Measurements from ENCODE around the gene LIPI. TPM values are rescaled to one million over a fixed set of nuclear protein-coding genes. Genes with fewer than 3 reads are reported as not detected.
A peak's percentile ranks its signal among the peaks of the same experiment; 100 is the strongest.

Gene LIPI
- total RNA-seq (not detected), polyA plus RNA-seq (ENCODE audit: insufficient read length in 2 of 2) (under 1 TPM; 0.18 to 0.25 TPM)
- long read RNA-seq, donor 1, partial matches to known transcripts, result 8 of 8 reads
- long read RNA-seq, donor 1, other reads (novel, unspliced or antisense), result 0 of 8 reads
- long read RNA-seq, donor 2, partial matches to known transcripts, result 8 of 8 reads
- long read RNA-seq, donor 2, other reads (novel, unspliced or antisense), result 0 of 8 reads
- long read RNA-seq, donor 3, result 0 reads
- long read RNA-seq, donor 4, partial matches to known transcripts, result 18 of 18 reads
- long read RNA-seq, donor 4, other reads (novel, unspliced or antisense), result 0 of 18 reads

DNA sequence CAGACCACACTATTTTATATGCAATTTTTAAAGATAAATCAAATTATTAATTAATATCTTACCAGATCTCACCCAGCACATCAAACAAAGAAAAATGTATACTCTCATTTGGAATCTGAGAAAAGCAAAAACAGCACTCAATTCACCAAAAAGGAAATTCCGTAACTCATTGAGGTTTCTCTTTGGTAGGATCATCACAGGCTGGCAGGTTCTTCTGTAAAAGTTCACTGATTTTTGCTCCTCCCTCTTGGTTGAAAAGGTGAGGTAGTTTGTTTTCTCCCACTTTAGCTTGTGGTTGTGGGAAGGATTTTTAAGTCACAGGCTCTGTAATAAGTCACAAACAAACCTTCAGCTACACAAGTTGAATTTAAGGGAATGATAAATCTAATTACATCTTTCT is at the start of gene LIPI:
Gene LIPI, minus strand, starts transcription at position 218 of the 400 bp plus-strand sequence. Its CDS starts 110 bp downstream, at position 108.
- no peak for DNase-seq (ENCODE audit: low read depth in 4 of 6, low spot score in 6 of 6)
- Histone ChIP-seq H3K9me3 (ENCODE audit: control insufficient read depth, insufficient read depth, low read length) (no peaks in the 10 kb centered on the region), H3K4me1 (ENCODE audit: control insufficient read depth, insufficient read depth, low read length) (no peaks in the 10 kb centered on the region), H3K36me3 (ENCODE audit: control insufficient read depth, insufficient read depth, low read length) (no peaks in the 10 kb centered on the region), H3K4me3 (ENCODE audit: low read depth, low read length) (no peak within 1 kb of the TSS), H3K27ac (ENCODE audit: low read depth, low read length) (no peak within 1 kb of the TSS), H3K27me3 (ENCODE audit: control insufficient read depth, insufficient read depth, low read length) (no peaks in the 10 kb centered on the region)
- WGBS (ENCODE audit: insufficient coverage), result no CpG with 5 or more reads among the region's 1 CpG

DNA sequence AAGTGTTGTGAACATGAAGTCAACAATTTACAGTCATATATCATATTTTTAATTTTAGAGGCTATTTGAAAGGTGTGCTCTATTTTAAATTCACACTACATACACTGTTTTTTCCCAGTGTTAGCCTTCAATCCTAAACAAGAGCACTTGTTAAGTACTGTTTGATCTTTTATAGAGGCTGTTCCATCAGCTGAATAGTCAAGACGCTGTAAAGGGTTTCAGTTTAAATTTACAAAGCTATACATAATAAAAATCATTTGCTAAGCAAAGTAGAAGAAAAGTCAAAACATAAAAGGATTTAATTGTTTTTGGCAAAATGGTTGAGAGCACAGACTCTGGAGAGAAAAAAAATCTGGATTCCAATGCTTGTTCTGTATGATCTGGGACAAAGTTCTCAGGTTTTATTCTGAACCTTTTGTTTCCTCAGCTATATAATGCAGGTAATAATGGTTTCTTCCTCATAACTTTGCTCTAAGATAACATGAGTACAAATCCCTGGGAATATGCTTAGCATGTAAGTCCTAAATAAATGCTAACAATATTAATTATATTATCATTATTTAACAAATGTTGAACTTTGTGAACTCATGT is 49.5 kb upstream of the LIPI start:
- Histone ChIP-seq H3K4me3 (ENCODE audit: low read depth, low read length) (no peak overlapping the region), H3K27ac (ENCODE audit: low read depth, low read length) (no peak overlapping the region), H3K4me1 (ENCODE audit: control insufficient read depth, insufficient read depth, low read length) (no peaks in the 10 kb centered on the region), H3K36me3 (ENCODE audit: control insufficient read depth, insufficient read depth, low read length) (no peaks in the 10 kb centered on the region), H3K27me3 (ENCODE audit: control insufficient read depth, insufficient read depth, low read length) (no peaks in the 10 kb centered on the region), H3K9me3 (ENCODE audit: control insufficient read depth, insufficient read depth, low read length) (no peaks in the 10 kb centered on the region)
- no peak for DNase-seq (ENCODE audit: low read depth in 4 of 6, low spot score in 6 of 6)
- no CpG with 5 or more reads among the region's 1 CpG for WGBS (ENCODE audit: insufficient coverage)

DNA sequence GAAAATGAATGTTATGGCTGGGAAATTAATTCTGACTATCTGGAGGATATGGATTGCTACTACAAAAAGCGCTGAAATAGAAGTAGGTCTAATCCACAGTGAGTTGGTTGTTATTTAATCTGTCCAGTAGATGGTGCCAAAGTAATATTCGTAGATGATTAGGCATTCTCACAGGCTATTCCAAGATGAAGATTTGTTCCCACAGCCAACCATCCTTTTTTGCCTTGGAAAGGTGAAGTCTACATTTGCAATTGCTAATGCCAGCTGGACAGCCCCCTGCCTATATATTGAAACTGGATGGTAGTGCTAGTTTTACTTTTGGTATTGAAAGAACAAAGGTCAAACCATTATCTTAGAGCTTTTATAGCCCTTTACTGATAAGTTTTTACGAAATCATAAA is 49.0 kb upstream of the LIPI start:
- H3K27me3 ChIP-seq (ENCODE audit: control insufficient read depth, insufficient read depth, low read length), result no peaks in the 10 kb centered on the region
- no peak overlapping the region for H3K27ac ChIP-seq (ENCODE audit: low read depth, low read length)
- H3K9me3 ChIP-seq (ENCODE audit: control insufficient read depth, insufficient read depth, low read length), result no peaks in the 10 kb centered on the region
- no peak overlapping the region for H3K4me3 ChIP-seq (ENCODE audit: low read depth, low read length)
- H3K4me1 ChIP-seq (ENCODE audit: control insufficient read depth, insufficient read depth, low read length), result no peaks in the 10 kb centered on the region
- H3K36me3 ChIP-seq (ENCODE audit: control insufficient read depth, insufficient read depth, low read length), result no peaks in the 10 kb centered on the region
- no CpG with 5 or more reads among the region's 3 CpGs for WGBS (ENCODE audit: insufficient coverage)
- DNase-seq (ENCODE audit: low read depth in 4 of 6, low spot score in 6 of 6), result peak; percentile 40 to 94 (median 54)

DNA sequence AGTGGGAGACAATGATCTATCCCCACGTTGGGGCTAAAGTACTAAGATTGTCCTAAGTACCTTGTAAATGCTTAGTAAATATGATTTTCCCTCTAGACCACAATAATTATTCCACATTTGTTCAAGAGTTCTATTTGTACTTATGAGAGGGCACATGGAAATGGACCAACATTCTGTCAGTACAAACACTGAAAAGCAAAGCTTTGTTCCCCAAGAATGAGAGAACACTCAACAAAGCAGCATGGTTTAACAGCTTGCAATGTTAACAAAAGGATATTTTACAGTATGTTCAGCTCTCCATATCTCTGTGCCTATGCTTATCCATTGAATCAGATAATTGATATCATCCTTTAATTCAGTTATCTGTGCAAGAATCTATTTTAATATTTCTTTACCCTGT is 40.6 kb upstream of the LIPI start:
- H3K36me3 ChIP-seq (ENCODE audit: control insufficient read depth, insufficient read depth, low read length), result no peaks in the 10 kb centered on the region
- WGBS (ENCODE audit: insufficient coverage), result no CpG with 5 or more reads among the region's 1 CpG
- no peak overlapping the region for H3K27ac ChIP-seq (ENCODE audit: low read depth, low read length)
- no peak overlapping the region for H3K4me3 ChIP-seq (ENCODE audit: low read depth, low read length)
- no peaks in the 10 kb centered on the region for H3K27me3 ChIP-seq (ENCODE audit: control insufficient read depth, insufficient read depth, low read length)
- no peaks in the 10 kb centered on the region for H3K9me3 ChIP-seq (ENCODE audit: control insufficient read depth, insufficient read depth, low read length)
- H3K4me1 ChIP-seq (ENCODE audit: control insufficient read depth, insufficient read depth, low read length), result no peaks in the 10 kb centered on the region
- DNase-seq (ENCODE audit: low read depth in 4 of 6, low spot score in 6 of 6), result peak in 1 of 6 donors; percentile 21

DNA sequence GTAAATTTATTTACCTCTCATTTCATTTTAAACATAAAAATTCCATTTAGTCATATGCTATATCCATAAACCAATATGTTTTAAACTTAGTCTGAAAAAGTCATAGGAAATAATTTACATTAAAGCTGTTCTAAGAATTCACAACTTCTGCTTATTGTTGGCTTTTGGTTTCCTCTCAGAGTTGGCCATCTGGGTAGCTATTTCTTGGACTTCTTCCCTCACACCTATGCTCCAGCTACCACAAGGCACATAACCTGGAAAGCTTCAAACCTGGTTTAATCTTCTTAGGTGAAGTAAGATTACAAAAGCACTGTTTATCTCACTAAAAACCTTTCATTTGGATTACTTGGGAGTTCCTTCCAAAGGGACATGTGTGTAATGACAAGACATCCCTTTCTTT is 35.0 kb upstream of the LIPI start:
- Histone ChIP-seq H3K4me1 (ENCODE audit: control insufficient read depth, insufficient read depth, low read length) (no peaks in the 10 kb centered on the region), H3K4me3 (ENCODE audit: low read depth, low read length) (no peak overlapping the region), H3K27ac (ENCODE audit: low read depth, low read length) (no peak overlapping the region), H3K27me3 (ENCODE audit: control insufficient read depth, insufficient read depth, low read length) (no peaks in the 10 kb centered on the region), H3K36me3 (ENCODE audit: control insufficient read depth, insufficient read depth, low read length) (no peaks in the 10 kb centered on the region), H3K9me3 (ENCODE audit: control insufficient read depth, insufficient read depth, low read length) (no peaks in the 10 kb centered on the region)
- no peak for DNase-seq (ENCODE audit: low read depth in 4 of 6, low spot score in 6 of 6)

DNA sequence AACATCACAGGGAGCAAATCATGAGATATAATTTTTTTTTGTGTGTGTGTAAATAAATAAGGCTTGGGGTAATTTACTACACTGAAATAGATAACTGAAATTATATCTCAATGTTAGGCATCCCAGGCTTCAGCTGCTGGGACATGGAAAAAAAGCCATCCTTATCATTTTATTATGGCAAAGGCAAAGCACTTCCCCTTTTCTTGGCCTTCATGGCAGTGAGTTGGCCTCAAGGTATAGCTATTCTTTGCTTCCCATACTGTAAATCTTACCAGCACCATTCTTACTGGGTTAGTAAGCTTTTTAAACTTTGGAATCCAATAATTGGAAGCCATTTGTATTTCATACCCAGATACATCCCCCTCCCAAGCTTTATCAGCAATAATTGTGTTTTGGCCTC is 34.2 kb upstream of the LIPI start:
- Histone ChIP-seq H3K27ac (ENCODE audit: low read depth, low read length) (no peak overlapping the region), H3K9me3 (ENCODE audit: control insufficient read depth, insufficient read depth, low read length) (no peaks in the 10 kb centered on the region), H3K27me3 (ENCODE audit: control insufficient read depth, insufficient read depth, low read length) (no peaks in the 10 kb centered on the region), H3K4me1 (ENCODE audit: control insufficient read depth, insufficient read depth, low read length) (no peaks in the 10 kb centered on the region), H3K36me3 (ENCODE audit: control insufficient read depth, insufficient read depth, low read length) (no peaks in the 10 kb centered on the region), H3K4me3 (ENCODE audit: low read depth, low read length) (no peak overlapping the region)
- no peak for DNase-seq (ENCODE audit: low read depth in 4 of 6, low spot score in 6 of 6)

DNA sequence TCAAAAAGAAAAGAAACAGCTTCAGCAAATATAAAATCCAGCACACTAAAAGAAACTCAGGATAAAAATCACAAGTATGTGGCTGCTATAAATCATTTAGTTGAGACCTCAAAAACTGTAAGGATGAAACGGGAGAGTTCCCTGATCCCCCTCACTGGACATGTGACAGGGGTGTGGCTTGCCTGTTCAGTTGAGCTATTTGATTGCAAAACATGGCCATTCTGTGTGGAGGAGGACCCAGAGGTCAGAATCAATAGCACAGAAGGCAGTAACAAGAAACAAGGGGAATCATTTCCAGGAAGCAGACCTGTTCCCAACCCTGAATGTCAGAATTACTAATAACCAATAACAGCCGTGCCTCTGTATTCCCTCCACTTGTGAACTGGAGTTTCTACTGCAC is 33.1 kb upstream of the LIPI start:
- Histone ChIP-seq H3K27me3 (ENCODE audit: control insufficient read depth, insufficient read depth, low read length) (no peaks in the 10 kb centered on the region), H3K27ac (ENCODE audit: low read depth, low read length) (no peak overlapping the region), H3K4me3 (ENCODE audit: low read depth, low read length) (no peak overlapping the region), H3K9me3 (ENCODE audit: control insufficient read depth, insufficient read depth, low read length) (no peaks in the 10 kb centered on the region), H3K36me3 (ENCODE audit: control insufficient read depth, insufficient read depth, low read length) (no peaks in the 10 kb centered on the region), H3K4me1 (ENCODE audit: control insufficient read depth, insufficient read depth, low read length) (no peaks in the 10 kb centered on the region)
- WGBS (ENCODE audit: insufficient coverage), result 0% methylated on average over 1 of the region's 2 CpGs
- no peak for DNase-seq (ENCODE audit: low read depth in 4 of 6, low spot score in 6 of 6)

DNA sequence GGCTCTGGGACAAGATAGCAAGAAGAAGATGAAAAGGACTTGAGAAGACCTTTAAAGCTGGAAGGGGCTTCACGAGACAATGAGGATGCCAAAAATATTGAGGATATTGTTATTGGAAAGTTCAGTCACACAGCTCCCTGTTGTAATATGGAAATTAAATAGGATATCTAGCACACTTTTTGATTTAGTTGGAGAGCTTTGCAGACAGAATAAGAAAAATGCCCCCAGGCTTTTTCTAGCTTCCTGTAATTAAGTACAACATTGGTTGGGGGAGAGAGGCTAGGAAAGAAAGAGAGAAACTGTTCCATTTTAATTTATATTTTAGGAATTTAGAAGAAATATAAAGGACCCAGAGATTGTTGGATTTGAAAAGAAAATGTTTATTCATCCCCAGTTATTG is 32.7 kb upstream of the LIPI start:
- 100% methylated on average over 1 of the region's 1 CpG for WGBS (ENCODE audit: insufficient coverage)
- DNase-seq (ENCODE audit: low read depth in 4 of 6, low spot score in 6 of 6), result no peak
- no peaks in the 10 kb centered on the region for H3K9me3 ChIP-seq (ENCODE audit: control insufficient read depth, insufficient read depth, low read length)
- H3K4me3 ChIP-seq (ENCODE audit: low read depth, low read length), result no peak overlapping the region
- no peak overlapping the region for H3K27ac ChIP-seq (ENCODE audit: low read depth, low read length)
- no peaks in the 10 kb centered on the region for H3K4me1 ChIP-seq (ENCODE audit: control insufficient read depth, insufficient read depth, low read length)
- no peaks in the 10 kb centered on the region for H3K27me3 ChIP-seq (ENCODE audit: control insufficient read depth, insufficient read depth, low read length)
- no peaks in the 10 kb centered on the region for H3K36me3 ChIP-seq (ENCODE audit: control insufficient read depth, insufficient read depth, low read length)

DNA sequence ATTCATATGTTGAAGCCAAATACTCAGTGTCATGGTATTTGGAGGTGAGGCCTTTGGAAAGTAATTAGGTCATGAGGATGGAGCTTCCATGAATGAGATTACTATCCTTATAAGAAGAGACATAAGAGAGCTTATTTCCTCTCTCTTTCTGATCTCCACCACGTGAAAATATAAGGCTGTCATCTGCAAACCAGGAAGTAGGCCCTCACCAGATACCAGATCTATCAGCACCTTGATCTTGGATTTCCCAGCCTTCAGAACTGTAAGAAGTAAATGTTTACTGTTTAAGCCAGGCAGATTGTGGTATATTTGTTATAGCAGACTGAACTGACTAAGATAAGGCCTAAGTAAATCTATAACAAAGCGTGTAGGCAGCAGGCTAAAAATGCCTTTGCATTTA is 30.5 kb upstream of the LIPI start:
- Histone ChIP-seq H3K9me3 (ENCODE audit: control insufficient read depth, insufficient read depth, low read length) (no peaks in the 10 kb centered on the region), H3K4me3 (ENCODE audit: low read depth, low read length) (no peak overlapping the region), H3K36me3 (ENCODE audit: control insufficient read depth, insufficient read depth, low read length) (no peaks in the 10 kb centered on the region), H3K27me3 (ENCODE audit: control insufficient read depth, insufficient read depth, low read length) (no peaks in the 10 kb centered on the region), H3K4me1 (ENCODE audit: control insufficient read depth, insufficient read depth, low read length) (no peaks in the 10 kb centered on the region), H3K27ac (ENCODE audit: low read depth, low read length) (no peak overlapping the region)
- no CpG with 5 or more reads among the region's 2 CpGs for WGBS (ENCODE audit: insufficient coverage)
- no peak for DNase-seq (ENCODE audit: low read depth in 4 of 6, low spot score in 6 of 6)

DNA sequence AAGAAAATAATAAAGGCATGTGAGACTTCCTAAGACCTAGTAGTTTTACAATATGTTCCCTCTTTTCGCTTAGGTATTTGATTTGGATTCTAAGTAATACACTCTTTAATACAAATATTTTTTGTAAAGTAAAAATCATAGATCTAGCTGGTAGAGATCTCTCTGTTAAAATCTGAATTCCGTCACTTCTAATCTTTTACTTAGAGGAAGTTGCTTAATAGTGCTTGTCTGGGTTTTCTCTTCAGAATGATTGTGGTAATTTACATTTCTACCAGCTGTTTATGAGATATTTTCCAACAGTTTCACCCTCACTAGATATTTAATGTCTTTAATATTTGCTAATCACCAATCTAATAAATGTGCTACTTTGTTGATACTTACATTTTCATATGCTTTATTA is 28.5 kb upstream of the LIPI start:
- H3K4me3 ChIP-seq (ENCODE audit: low read depth, low read length), result no peak overlapping the region
- H3K36me3 ChIP-seq (ENCODE audit: control insufficient read depth, insufficient read depth, low read length), result no peaks in the 10 kb centered on the region
- no peaks in the 10 kb centered on the region for H3K27me3 ChIP-seq (ENCODE audit: control insufficient read depth, insufficient read depth, low read length)
- H3K9me3 ChIP-seq (ENCODE audit: control insufficient read depth, insufficient read depth, low read length), result no peaks in the 10 kb centered on the region
- WGBS (ENCODE audit: insufficient coverage), result no CpG with 5 or more reads among the region's 2 CpGs
- no peak overlapping the region for H3K27ac ChIP-seq (ENCODE audit: low read depth, low read length)
- H3K4me1 ChIP-seq (ENCODE audit: control insufficient read depth, insufficient read depth, low read length), result no peaks in the 10 kb centered on the region
- no peak for DNase-seq (ENCODE audit: low read depth in 4 of 6, low spot score in 6 of 6)
